GM21390 (cell line): ENCODE data around the gene SLX4IP.

ENCODE experiments used
- ATAC-seq: cut with Tn5 transposase; IDR thresholded peaks from one replicate; pipeline ENCODE4 v1.9.1; 2021; ENCODE audit not compliant: unreplicated experiment

SLX4IP gene

DNA sequence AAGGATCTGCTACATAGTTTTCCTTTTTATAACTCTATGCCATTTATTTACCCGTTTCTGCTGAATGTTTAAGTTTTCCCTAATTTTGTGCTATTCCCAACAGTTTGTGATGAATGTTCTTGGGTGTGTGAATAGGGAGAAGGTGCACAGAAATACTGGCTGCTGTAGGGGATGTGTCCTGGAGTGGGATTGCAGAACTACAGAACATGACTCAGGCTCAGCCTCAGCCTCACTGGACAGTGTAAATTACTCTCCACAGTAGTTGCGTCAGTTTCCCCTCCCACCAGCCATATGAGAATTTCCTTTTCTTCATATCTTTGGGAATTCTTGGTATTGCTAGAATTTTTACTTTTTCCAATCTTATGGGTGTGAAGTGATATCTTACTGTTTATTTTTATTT, 57.0 kb downstream of the SLX4IP start:
- no peak for ATAC-seq

DNA sequence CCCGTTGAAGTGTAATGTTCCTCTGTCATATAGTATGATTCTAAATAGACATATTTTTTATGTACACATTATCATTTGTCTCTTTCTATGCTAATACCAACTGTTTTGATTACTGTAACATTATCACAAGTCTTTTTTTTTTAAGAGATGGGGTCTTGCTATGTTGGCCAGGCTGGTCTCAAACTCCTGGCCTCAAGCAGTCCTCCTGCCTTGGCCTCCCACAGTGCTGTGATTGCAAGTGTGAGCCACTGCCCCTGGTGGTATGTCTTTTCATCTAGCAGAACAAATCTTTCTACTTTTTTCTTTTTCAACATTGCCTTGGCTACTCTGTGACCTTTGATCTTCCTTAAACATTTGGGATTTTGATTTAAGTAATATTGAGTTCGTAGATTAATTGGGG, 57.7 kb downstream of the SLX4IP start:
- no peak for ATAC-seq

DNA sequence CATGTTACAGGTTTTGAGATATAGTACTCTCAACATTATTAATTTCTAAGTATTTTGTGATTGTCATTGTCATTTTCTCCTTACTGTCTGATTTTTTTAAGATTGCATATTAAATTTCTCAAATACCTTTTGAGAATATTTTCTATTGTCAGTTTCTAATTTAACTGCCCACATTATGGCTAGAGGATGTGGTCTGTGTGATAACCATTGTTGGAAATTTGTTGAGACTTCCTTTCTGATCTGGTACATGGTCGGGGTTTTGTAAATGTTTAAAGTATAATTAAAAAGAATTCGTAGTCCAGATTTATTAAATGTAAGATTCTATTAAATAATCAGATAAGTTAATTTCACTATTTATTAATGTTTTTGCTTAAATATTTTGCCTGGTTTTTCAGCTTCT, 60.1 kb downstream of the SLX4IP start:
- ATAC-seq = no peak

DNA sequence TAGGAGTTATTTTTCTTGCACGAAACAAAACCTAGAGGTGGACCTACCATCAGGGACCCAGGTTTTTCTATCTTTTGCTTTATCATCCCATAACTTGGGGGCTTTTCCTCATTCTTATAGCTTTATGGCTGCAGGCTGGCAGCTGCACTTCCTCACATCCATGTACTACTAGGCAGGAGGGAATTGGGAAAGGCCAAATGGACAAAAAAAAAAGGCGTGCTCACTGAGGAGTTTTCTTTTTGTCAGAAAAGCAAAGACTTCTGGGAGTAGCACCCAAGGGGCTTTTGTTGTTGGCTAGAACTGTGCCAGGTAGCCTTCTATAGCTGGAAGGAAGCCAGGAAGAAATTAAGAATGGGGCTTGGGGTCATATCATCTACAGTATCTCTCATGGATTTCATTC, 61.4 kb downstream of the SLX4IP start:
- no peak for ATAC-seq

DNA sequence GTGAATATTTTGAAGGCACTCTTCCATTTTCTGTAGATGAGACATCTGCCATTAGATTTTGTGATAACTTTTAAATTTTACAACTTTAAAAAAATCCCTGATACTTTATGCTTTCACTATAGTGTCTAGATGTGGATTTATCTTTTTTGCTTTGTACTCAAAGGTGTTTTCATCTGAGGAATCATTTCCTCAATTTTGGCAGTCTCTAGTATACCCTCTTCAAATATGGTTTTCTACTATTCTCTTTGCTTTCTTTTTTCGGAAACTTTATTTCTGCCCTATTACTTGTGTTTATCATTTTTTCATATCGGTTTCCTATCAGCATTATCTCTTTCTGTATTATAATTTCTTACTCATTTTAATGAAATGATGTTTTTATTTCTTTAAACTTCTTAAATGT, 62.2 kb downstream of the SLX4IP start:
- ATAC-seq = no peak

DNA sequence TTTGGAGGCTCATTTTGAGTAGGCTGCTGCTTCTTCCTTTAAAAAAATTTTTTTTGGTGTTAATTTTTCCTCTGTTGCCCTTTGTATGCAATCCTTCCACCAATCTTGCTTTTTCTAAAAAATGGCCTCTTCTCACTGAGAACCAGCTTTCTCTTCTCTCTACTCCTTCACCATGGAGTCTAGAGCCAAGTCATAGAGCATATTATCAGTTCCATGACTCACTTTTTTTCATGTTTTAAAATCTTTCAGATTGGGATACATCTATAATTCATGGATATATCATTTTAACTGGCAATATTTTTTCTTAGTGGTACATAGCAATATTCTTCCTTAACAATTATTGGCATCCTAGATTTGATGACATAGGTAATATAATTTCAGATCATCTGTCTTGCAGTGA, 62.7 kb downstream of the SLX4IP start:
- no peak for ATAC-seq

DNA sequence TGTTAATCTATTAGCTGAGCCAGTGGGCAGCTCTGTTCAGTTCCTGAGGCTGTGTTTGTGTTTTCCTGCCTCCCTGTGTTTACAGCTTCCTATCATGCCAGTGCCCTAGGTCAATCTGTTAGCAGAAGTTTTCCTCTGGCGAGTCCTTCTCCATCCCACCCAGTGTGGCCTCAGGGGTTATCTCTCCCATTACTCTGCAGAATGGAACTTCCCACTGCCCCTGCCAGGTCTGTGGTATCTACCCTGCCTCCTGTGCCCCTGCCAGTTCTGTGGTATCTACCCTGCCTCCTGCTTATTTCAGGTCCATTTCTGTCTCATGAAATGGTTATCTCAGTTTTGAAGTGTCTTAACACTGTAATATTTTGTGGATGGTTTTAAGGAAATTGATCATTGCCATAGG, 63.1 kb downstream of the SLX4IP start:
- no peak for ATAC-seq

DNA sequence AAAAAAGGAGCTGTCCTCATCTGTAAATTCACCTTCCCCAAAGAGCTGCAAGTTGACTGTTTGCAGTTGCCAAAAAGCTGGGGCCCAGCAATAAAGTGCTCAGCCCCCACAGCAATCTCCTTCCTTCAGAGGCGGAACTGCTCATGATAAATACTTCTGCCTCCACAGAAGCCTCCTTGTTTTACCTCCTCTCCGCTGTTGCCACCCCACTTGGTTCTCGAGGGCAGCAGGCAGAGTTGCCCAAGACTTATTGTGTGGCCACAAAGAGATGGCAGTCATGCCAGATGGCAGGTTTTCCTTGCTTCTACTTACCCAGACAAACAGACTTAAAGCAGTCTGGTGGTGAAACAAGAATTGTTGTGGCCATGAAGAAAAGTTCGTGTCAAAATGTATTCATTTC, 66.3 kb downstream of the SLX4IP start:
- no peak for ATAC-seq

DNA sequence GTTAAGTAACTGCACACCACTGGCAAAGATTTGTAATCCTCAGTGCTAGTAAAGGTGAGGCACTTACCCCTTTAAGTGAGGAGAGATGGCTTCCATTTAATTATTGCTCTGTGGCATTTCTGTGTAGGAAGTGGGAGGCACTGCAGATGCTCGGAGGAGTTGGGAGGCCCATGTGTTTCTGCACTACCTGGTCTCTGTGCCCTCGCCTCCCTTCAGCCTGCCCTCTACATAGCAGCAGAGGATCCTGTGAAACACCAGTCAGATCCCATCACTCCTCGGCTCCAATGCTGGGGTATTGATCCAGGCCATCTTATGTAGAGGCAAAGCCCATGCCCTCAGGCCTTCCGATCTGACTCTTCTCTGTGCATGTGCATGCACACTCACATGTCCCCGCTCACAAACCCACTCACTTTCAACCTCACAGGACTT, 67.0 kb downstream of the SLX4IP start:
- ATAC-seq = no peak

DNA sequence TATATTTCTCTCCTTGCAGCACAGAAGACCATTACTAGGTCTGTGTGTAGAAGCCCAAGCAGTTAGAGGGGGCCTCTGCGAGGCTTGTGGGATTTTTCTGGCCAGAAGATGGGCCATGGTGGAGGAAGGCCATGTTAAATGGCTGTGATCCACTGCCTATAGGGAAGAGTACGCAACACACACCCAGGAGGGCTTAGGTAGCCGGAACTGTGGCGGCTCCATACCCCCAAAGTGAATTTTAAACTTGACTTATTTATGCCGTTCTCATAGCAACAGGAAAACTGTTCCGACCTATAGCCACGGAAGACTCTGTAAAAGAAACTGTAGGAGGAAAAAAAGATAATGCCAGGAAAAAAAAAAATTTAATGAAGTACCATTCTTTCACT, 69.5 kb downstream of the SLX4IP start:
- no peak for ATAC-seq

DNA sequence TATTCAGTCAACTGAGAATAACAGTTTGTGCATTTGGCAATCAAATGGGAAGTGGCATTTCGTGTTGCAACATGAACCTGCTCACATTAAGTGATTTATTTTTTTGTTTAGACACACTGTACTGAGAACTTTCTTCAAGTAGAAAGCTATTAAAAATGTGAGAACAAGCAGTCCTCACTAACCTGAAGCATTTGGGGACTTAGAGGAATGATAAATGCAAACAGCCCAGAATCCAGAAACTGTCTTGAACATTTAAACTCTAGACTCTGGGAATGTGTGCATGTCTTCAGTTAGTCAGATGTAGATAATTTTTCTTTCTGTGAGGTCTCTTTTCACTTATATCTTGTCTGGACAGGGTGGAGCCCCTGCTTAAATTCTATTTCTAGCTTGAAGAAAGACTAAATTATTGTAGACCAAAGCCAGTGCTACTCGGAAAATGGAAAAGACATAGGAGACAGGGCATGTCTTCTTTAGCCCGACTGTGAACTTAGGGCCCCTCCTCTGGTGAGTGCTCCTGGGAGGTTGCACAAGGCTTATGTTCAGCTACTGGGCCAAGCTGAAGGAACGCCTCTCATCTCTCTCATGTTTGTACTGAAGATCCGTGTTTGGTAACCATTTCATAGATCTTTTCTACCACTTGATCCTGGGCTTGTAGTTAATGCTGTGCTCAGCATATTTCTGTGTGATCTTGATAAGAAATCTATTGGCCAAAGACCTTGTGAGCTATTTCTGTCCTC, 70.1 kb downstream of the SLX4IP start:
- ATAC-seq = no peak

DNA sequence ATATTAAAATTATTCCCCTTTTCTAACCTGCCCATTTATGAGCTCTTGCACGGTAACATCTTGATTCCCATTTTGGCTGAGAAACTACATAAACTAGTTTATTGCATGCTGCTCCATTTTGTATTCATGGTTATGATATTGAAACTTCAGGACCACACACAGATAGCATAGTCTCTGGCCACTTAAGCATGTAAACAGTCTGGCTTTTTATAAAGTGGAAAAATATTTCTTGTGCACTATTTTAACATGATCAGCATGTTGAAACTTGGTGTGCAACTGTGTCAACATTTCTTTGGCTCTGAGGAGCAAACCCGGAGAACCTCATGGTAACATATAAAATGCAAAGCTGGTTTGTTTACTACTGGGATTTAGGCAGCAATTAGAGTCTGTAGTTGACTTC, 70.7 kb downstream of the SLX4IP start:
- no peak for ATAC-seq

DNA sequence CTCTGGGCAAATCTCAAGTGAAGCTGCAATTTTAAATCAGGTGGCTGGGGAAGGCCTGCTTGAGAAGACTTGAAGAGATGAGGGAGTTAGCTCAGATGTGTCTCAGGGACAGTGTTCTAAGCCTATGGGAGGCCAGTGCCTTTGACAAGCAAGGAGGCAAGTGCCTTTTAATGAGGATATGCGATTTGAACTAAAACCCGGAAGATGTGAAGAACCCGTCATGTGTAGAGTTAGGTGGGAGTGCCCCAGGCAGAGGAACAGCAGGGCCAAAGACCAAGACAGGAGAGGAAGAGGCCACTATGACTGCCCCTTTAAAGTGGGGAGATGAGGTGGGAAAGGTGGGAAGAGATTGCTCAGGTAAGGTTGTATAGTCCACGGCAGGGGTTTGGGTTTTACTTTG, 71.9 kb downstream of the SLX4IP start:
- no peak for ATAC-seq

DNA sequence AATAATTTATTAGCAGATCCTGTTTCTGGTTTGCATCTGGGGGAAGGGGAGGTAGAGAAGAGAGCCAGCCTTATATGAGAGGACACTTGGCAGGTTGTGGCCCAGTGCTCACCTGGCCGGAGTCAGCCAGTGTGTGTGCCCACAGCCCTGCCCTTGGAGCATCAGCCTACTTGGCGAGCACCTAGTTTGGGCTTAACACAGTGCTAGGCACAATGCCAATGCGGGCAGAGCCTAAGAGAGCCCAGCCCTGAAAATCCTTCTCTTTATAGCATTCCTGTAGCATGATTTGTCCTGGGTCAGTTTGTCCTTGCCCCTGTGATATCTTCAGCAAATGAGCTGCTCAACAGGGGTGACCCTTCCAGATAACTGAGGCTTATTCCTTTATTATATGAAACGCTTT, 73.0 kb downstream of the SLX4IP start:
- ATAC-seq = no peak

DNA sequence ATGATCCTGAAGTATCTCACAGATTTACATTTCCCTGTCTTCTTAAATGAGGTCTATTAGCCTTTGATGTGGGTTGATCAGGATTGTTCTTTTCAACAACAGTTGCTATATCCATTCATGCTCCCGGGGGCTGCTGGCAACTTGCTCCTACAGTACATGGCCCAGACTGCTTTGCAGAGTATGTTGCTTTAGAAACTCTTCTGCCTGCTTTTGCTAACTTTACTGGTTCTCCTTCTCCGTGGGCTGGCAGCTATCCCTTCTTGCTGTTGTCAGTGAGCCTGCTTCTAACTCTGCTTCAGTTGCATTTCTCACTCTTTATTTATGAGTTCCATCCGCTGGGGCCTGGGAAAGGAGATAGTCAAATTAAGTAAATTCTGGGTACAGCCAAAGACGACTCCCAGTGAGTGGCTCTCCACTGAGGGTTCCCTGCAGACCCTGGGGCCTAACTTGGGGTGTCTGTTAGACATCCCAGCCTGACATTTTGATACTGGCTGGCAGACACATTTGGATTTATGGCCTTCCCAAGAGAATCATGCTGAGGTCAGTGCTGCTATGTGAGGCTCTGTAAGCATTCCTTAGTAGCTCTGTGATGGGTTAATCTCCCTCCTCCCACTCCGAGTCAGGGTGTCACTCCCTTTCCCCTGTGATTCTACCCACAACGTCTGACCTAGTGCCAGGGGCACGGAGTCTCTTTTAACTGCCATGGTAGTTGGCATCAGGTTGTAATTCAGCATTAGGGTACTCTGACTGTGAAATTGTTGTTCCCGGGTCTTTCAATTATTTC, 73.6 kb downstream of the SLX4IP start:
- ATAC-seq = no peak

DNA sequence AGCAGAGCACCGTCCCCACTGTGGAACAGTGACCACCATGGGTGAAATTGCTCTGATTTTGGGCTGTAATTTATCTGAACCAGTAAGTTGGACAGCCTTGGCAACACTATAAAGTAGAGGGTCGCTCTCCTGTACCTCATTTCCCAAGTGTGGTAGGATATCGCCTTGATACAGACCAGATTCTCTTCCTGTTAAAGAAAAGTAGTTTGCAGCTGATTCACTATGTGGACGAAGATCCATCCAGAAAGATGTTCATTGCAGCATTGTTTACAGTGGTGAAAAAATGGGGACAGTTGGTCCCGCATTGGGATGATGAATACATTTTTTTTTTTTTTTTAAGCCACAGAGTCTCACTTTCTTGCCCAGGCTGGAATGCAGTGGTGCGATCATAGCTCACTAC, 74.3 kb downstream of the SLX4IP start:
- no peak for ATAC-seq

DNA sequence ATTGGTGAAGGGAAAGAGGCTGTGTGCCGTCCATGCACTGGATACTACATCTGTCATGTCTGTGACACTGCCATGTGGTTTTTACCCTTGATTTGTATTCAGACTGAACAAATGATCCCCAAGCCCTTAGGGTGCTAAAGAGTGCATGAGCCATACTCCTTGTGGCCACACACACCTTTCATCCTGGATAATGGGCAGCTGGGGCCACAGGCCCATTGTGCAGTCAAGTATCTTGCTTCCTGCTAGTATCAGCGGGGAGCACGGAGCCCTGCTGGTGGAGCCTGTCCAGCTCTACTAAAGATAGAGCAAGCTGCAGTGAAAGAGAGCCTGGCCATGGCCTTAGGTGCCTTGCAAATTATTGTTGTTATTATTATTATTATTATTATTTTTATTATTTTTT, 75.1 kb downstream of the SLX4IP start:
- ATAC-seq = no peak

DNA sequence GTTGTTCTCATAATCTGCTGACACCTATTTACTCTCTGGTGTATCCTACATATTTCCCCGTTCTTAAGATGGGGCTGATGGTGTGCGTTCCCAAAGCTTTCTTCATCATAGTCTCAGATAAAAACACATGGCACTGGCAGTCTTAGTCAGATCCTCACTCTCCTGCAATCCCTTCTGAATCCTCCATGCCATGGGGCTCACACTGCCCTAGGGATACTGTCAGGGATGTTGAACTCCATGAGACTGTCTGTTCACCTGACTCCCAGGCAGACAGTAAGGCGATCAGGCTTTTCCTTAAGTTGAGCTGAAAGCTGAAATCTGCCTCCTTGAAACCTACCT, 76.0 kb downstream of the SLX4IP start:
- no peak for ATAC-seq

DNA sequence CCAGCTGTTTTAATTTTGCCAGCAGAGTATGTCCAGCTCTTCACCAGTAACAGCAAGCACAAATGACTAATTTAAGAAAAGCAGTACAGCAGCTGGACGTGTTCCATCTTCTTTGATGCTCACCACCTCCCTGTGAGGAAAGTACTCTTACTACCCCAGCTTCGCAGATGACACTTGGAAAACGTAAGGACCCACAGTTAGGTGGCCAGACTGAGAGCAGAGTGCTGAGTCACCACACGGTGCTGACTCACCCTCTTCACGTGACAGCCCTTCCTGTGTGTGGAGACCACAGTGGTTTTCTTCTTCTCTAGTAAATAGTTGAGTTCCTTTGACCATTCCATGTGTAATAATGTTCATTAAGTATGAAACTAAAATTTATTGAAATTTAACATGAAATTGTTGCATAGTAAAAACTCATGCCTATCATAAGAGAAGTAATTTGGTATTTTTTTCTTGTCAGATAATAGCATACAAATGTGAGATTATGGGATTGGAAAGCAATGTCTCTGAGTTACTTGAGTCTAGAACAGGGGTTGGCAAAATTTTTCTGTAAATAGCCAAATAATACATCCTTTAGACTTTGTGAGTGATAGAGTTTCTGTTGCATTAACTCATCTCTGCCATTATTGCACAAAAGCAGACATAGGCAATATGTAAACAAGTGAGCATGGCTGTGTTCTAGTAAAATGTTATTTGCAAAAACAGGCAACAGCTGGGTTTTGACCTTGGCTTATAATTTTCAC, 76.6 kb downstream of the SLX4IP start:
- ATAC-seq = peak; percentile 97

DNA sequence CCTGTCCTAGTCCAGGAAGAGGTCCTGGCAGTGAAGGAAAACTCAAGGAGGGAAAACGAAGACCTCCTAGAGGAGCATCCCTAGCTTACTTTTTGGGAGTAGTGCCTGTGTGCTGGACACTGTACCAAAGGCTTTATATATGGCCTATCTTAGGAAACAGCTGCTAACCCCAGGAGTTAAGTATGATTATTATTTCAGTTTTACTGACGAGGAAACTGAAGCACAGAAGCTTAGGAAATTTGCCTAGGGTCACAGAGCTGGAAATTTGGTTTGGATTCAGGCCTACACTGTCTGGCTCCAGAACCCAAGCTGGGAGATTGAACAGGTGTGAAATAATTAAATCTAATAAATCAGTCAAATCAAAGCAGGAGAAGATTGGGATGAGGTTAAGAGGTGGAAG, 78.0 kb downstream of the SLX4IP start:
- ATAC-seq = no peak

DNA sequence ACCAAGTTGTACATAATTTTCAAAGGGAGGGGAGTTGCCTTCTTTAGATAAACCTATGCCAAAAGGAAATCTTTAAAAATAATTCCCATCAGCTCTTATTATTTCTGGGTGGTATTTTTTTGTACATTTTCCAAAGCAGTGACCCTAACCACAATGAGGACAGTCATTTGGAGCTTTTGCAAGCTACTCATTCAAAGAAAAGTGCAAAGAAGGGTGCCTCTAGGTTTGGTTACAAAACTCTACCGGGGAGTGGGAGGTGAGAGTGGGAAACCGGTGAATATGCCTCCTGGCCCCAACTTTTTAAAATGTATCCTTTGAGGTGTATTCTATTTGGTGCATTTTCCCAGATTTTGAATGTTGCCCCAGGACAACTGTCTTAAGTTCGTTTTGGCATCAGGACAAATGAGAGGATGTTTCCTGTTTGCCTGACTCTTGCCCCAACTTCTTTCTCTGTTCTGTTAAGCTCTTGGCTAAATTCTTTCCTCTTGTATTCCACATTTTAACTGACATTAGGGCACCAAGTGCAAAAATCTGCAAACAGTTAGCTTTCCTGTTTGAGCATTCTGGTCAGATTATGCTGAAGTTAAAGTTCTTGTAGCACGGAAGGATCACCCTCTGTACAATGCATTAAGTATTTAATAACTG, 78.9 kb downstream of the SLX4IP start:
- no peak for ATAC-seq

DNA sequence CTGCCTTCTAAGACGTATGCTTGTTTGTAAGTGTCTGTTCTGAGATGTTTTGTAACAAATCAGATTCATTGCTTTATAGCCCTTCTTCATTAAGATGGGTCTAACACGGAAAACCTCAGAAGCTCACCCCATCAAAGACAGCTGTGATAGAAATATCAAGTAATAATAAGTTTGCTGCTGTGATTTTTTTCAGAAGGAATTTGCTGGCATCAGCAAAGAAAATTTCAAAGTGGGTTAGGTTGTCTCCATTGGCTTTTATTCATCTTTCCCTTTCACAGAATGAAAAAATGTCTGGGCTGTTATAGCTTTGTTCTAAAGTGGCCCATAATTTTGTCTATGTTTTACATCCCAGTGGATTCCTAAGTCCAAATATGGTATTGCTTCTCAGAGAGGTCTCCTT, 81.4 kb downstream of the SLX4IP start:
- no peak for ATAC-seq
